BJ (cell line): ENCODE measurements around the gene KRT86. TPM values are rescaled to one million over a fixed set of nuclear protein-coding genes. Genes with fewer than 3 reads are reported as not detected.

Experiments
- CTCF ChIA-PET: fragments of 350-600 bp; formaldehyde crosslinking; extraction: SDS; loops from one replicate; lab custom pipeline; 2021; ENCODE audit warnings: antibody characterized with exemption, inconsistent platforms; lab: Yijun Ruan, JAX
- POLR2A ChIA-PET: fragments of 300-600 bp; sonication (Branson Sonifier 250); formaldehyde crosslinking; extraction: SDS; loops from one replicate; lab custom pipeline; 2021; ENCODE audit warnings: antibody characterized with exemption; lab: Charles Lee
- DNase-seq: peaks from one replicate; pipeline ENCODE4 v3.0.0-alpha.2; 2011; ENCODE audit warnings: low read depth
- H3K27me3 ChIP-seq: 2 replicates; pipeline ENCODE4 v1.6.0; 2011; ENCODE audit warnings: low read length; ENCODE audit not compliant: control insufficient read depth, insufficient read depth
- H3K36me3 ChIP-seq: 2 replicates; pipeline ENCODE4 v1.5.1; 2011; ENCODE audit warnings: low read length; ENCODE audit not compliant: control insufficient read depth, insufficient read depth
- H3K4me3 ChIP-seq: 2 replicates; pipeline ENCODE4 v1.5.1; 2011; ENCODE audit warnings: low read depth, mild to moderate bottlenecking, control low read depth, low read length
- polyA plus RNA-seq: library from polyadenylated mRNA; depleted of rRNA; stranded (reverse); fragments of >200 nt; gene quantifications from 2 replicates; pipeline ENCODE4 v1.2.3, GENCODE V29; 2011; rRNA removed
- TF ChIP-seq, protein P1 (sequence below): IDR thresholded peaks from 2 replicates; pipeline ENCODE4 v1.5.1; 2011; ENCODE audit warnings: low read depth, mild to moderate bottlenecking, control low read depth, inconsistent platforms, low read length, moderate library complexity; ENCODE audit not compliant: insufficient read depth

Gene KRT86
- polyA plus RNA-seq, 1 experiment: 2.5 TPM

DNA sequence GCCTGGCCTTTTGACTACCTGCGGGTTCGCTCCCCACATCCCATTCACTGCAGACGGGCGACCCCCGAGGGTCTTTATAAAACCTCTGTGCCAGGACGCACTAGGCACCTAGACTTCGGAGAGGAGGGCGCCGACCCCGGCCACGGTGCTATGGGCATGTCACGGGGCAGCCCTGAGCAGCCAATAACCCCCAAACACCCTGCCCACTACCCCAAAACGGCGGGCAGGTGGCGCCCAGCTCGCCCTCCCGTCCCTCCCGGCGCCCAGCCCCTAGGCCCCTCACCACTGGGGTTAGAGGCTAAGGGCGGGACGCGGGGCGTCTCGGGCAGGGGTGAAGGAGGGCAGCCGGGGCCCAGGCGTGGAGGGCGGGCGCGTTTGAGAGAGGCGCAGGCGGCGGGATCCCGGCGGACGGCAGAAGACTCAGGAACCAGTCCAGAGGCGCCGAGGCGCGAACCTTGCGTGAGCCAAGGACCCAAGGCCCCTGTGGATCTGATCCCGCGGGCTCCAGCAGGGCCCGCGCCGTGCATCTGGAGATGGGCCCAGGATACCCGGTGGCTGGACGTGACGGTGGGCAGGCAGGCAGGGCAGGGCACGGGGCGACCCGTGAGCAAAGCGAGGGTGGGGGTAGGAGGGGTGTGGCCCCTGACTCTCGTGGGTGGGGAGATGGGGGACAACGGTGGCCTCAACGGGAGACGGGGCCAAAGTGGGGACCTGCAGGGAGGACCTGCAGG lies 81.8 kb downstream of the KRT86 start:
- no peaks in the 10 kb centered on the region for H3K36me3 ChIP-seq
- ChIA-PET CTCF (interaction anchor here (1.3 to 1.7 kb wide), 2 partner anchors 12 to 16 kb away, joined by 4 read pairs; no protein-coding TSS in a partner anchor), POLR2A (no interaction called here)
- H3K27me3 ChIP-seq: peaks cover 6% of the 10 kb centered on the region
- H3K4me3 ChIP-seq: no peak overlapping the region
- DNase-seq: no peak
- TF ChIP-seq, protein P1, sequence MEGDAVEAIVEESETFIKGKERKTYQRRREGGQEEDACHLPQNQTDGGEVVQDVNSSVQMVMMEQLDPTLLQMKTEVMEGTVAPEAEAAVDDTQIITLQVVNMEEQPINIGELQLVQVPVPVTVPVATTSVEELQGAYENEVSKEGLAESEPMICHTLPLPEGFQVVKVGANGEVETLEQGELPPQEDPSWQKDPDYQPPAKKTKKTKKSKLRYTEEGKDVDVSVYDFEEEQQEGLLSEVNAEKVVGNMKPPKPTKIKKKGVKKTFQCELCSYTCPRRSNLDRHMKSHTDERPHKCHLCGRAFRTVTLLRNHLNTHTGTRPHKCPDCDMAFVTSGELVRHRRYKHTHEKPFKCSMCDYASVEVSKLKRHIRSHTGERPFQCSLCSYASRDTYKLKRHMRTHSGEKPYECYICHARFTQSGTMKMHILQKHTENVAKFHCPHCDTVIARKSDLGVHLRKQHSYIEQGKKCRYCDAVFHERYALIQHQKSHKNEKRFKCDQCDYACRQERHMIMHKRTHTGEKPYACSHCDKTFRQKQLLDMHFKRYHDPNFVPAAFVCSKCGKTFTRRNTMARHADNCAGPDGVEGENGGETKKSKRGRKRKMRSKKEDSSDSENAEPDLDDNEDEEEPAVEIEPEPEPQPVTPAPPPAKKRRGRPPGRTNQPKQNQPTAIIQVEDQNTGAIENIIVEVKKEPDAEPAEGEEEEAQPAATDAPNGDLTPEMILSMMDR: no peak

- peaks cover 3% of the 10 kb centered on the region; the same call in 1 of the 2 replicates for H3K27me3 ChIP-seq
- no peak for DNase-seq
- H3K36me3 ChIP-seq: no peaks in the 10 kb centered on the region
- CTCF ChIA-PET: no interaction called here
- no peak overlapping the region for H3K4me3 ChIP-seq
- POLR2A ChIA-PET: no interaction called here
- TF ChIP-seq, protein P1: no peak
These were observed 82.5 kb downstream of the KRT86 start for GRCh38 chr12:52356762-52357580.

Other genes with a start within 250 kb of the KRT86 start
- gene NR4A1, start 223.2 kb upstream of the KRT86 start, polyA plus RNA-seq: 9.8 and 18.6 TPM in 2 replicates
- gene ATG101, start 204.7 kb upstream of the KRT86 start, polyA plus RNA-seq: 115 and 163 TPM in 2 replicates
- gene SMIM41, start 194.9 kb upstream of the KRT86 start, polyA plus RNA-seq: 0.05 TPM in 1 of 2 replicates, not detected in the other
- 4.2 and 5.9 TPM in 2 replicates for gene KRT80, start 82.6 kb upstream of the KRT86 start, polyA plus RNA-seq
- 238 and 659 TPM in 2 replicates for gene KRT7, start 41.4 kb upstream of the KRT86 start, polyA plus RNA-seq
- 15.7 and 24.7 TPM in 2 replicates for gene KRT81, start 16.9 kb downstream of the KRT86 start, polyA plus RNA-seq
- gene KRT83, start 46.8 kb downstream of the KRT86 start, polyA plus RNA-seq: 0.07 and 0.10 TPM in 2 replicates
- not detected in 2 replicates for gene KRT85, start 92.8 kb downstream of the KRT86 start, polyA plus RNA-seq
- gene KRT84, start 111.0 kb downstream of the KRT86 start, polyA plus RNA-seq: not detected in 2 replicates
- not detected in 2 replicates for gene KRT82, start 131.7 kb downstream of the KRT86 start, polyA plus RNA-seq
- gene KRT75, start 159.7 kb downstream of the KRT86 start, polyA plus RNA-seq: not detected in 2 replicates
- not detected in 2 replicates for gene KRT6B, start 177.5 kb downstream of the KRT86 start, polyA plus RNA-seq
- not detected in 2 replicates for gene KRT6C, start 199.2 kb downstream of the KRT86 start, polyA plus RNA-seq
- gene KRT6A, start 218.6 kb downstream of the KRT86 start, polyA plus RNA-seq: not detected in 2 replicates
- gene KRT5, start 245.7 kb downstream of the KRT86 start, polyA plus RNA-seq: not detected in 2 replicates